HepG2 (cell line): ENCODE measurements around the gene VSIG10L2. TPM values are rescaled to one million over a fixed set of nuclear protein-coding genes. Genes with fewer than 3 reads are reported as not detected.
A peak's percentile ranks its signal among the peaks of the same experiment; 100 is the strongest.

Source experiments
- GTF2F1 ChIP-seq: fragments of 150-350 bp; IDR thresholded peaks from 2 replicates; pipeline ENCODE4 v1.6.1; 2014; ENCODE audit warnings: low read length
- MTA3 ChIP-seq: sonication (generic); formaldehyde crosslinking; IDR thresholded peaks from 2 replicates; pipeline ENCODE4 v1.4.0; 2020; ENCODE audit warnings: missing genetic modification reagents
- PAWR ChIP-seq: sonication (generic); formaldehyde crosslinking; IDR thresholded peaks from 2 replicates; pipeline ENCODE4 v1.4.0; 2020; ENCODE audit warnings: missing genetic modification reagents, mild to moderate bottlenecking, borderline replicate concordance
- RXRA ChIP-seq: sonication (generic); formaldehyde crosslinking; IDR thresholded peaks from 2 replicates; pipeline ENCODE4 v1.5.1; 2020; ENCODE audit warnings: missing genetic modification reagents
- ZFP1 ChIP-seq: IDR thresholded peaks from 2 replicates; pipeline ENCODE4 v1.6.1; 2016
- ZNF160 ChIP-seq: sonication (generic); formaldehyde crosslinking; IDR thresholded peaks from 2 replicates; pipeline ENCODE4 v1.8.0; 2022; ENCODE audit warnings: mild to moderate bottlenecking, inconsistent platforms, missing genetic modification reagents
- ZNF570 ChIP-seq: sonication (generic); formaldehyde crosslinking; IDR thresholded peaks from 2 replicates; pipeline ENCODE4 v1.4.0; 2020; ENCODE audit warnings: mild to moderate bottlenecking, missing genetic modification reagents, borderline replicate concordance
- ZNF572 ChIP-seq: sonication (generic); formaldehyde crosslinking; IDR thresholded peaks from 2 replicates; pipeline ENCODE4 v1.5.1; 2020; ENCODE audit warnings: mild to moderate bottlenecking, missing genetic modification reagents
- polyA plus RNA-seq, 8 experiments: library from polyadenylated mRNA; depleted of rRNA in 3 of 8; stranded (reverse) in 7 of 8; unstranded in 1 of 8; fragments of >200 nt; fragmentation: Illumina TruSeq in 4 of 8; extraction: Trizol in 4 of 8; gene quantifications; 2 replicates each; pipeline versions ENCODE4 v1.2.1 to v1.2.3, GENCODE V29; 2011 to 2016; ENCODE audit warnings: low read depth in 4 of 8, missing spikeins in 1 of 8, mixed read lengths in 1 of 8; ENCODE audit not compliant: insufficient read depth in 1 of 8
- total RNA-seq, 5 experiments: library from RNA; depleted of rRNA; stranded (reverse); fragments of >200 nt; fragmentation: Illumina TruSeq; extraction: Trizol; gene quantifications; 2 replicates each; pipeline ENCODE4 v1.2.3, GENCODE V29; 2016; ENCODE audit warnings: low read depth in 1 of 5
- TF ChIP-seq, protein P1 (sequence below): sonication (generic); formaldehyde crosslinking; IDR thresholded peaks from 2 replicates; pipeline ENCODE4 v1.5.0; 2020; ENCODE audit warnings: mild to moderate bottlenecking, missing genetic modification reagents
- TF ChIP-seq, protein P2 (sequence below): sonication (generic); formaldehyde crosslinking; IDR thresholded peaks from 2 replicates; pipeline ENCODE4 v1.5.1; 2020; ENCODE audit warnings: mild to moderate bottlenecking, missing genetic modification reagents, moderate library complexity
- TF ChIP-seq, protein P3 (sequence below): sonication (generic); formaldehyde crosslinking; IDR thresholded peaks from 2 replicates; pipeline ENCODE4 v1.9.0; 2022; ENCODE audit warnings: low read depth, missing genetic modification reagents

Gene VSIG10L2
- total and polyA plus RNA-seq, 2 of the 13 experiments (the other 11 are each of a cell fraction or from before 2014, with no cell fraction given): 0.21 TPM; not detected in 1

DNA sequence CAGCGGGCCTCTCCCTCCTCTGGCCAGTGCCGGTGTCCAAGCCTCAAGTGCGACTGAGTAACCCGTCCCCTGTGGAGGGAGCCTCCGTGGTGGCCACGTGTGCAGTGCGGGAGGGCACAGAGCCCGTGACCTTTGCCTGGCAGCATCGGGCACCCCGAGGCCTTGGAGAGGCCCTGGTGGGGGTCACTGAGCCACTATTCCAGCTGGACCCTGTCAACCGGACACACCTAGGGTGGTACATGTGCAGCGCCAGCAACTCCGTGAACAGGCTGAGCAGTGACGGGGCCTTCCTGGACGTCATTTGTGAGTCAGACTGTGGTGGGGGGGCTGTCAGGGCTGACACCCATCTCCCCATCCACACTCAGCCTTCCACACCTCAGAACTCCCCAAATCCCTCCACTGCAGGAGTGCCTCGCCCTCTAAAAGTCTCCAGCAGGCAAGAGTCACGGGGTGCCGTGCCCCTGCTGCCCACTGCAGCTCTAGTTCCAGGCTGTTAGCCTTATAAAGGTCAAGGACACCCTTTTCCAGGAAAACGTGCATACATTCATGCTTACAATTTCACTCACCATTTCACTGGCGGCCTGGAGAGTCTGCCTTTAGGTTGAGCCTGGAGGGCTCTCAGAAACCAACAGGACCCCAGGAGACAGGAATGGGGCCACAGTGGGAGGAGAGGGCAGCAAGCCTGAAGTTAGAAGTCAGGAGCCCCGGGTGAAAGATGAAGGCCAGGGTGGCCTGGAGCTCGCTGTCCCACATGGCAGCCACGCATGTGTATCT is 2.6 kb downstream of the VSIG10L2 start (continued):
- TF ChIP-seq, protein P1, sequence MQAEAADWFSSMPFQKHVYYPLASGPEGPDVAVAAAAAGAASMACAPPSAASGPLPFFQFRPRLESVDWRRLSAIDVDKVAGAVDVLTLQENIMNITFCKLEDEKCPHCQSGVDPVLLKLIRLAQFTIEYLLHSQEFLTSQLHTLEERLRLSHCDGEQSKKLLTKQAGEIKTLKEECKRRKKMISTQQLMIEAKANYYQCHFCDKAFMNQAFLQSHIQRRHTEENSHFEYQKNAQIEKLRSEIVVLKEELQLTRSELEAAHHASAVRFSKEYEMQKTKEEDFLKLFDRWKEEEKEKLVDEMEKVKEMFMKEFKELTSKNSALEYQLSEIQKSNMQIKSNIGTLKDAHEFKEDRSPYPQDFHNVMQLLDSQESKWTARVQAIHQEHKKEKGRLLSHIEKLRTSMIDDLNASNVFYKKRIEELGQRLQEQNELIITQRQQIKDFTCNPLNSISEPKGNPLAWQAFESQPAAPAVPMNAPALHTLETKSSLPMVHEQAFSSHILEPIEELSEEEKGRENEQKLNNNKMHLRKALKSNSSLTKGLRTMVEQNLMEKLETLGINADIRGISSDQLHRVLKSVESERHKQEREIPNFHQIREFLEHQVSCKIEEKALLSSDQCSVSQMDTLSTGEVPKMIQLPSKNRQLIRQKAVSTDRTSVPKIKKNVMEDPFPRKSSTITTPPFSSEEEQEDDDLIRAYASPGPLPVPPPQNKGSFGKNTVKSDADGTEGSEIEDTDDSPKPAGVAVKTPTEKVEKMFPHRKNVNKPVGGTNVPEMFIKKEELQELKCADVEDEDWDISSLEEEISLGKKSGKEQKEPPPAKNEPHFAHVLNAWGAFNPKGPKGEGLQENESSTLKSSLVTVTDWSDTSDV (CRISPR knock-in tag): no peak
- no peak for TF ChIP-seq MTA3
- no peak for TF ChIP-seq ZNF160 (CRISPR knock-in tag)
- TF ChIP-seq RXRA (CRISPR knock-in tag): 0 out of 2 replicates have a peak, but pooled peaks have one; percentile 39
- TF ChIP-seq ZNF570 (CRISPR knock-in tag): no peak
- TF ChIP-seq ZNF572: no peak
- TF ChIP-seq, protein P2, sequence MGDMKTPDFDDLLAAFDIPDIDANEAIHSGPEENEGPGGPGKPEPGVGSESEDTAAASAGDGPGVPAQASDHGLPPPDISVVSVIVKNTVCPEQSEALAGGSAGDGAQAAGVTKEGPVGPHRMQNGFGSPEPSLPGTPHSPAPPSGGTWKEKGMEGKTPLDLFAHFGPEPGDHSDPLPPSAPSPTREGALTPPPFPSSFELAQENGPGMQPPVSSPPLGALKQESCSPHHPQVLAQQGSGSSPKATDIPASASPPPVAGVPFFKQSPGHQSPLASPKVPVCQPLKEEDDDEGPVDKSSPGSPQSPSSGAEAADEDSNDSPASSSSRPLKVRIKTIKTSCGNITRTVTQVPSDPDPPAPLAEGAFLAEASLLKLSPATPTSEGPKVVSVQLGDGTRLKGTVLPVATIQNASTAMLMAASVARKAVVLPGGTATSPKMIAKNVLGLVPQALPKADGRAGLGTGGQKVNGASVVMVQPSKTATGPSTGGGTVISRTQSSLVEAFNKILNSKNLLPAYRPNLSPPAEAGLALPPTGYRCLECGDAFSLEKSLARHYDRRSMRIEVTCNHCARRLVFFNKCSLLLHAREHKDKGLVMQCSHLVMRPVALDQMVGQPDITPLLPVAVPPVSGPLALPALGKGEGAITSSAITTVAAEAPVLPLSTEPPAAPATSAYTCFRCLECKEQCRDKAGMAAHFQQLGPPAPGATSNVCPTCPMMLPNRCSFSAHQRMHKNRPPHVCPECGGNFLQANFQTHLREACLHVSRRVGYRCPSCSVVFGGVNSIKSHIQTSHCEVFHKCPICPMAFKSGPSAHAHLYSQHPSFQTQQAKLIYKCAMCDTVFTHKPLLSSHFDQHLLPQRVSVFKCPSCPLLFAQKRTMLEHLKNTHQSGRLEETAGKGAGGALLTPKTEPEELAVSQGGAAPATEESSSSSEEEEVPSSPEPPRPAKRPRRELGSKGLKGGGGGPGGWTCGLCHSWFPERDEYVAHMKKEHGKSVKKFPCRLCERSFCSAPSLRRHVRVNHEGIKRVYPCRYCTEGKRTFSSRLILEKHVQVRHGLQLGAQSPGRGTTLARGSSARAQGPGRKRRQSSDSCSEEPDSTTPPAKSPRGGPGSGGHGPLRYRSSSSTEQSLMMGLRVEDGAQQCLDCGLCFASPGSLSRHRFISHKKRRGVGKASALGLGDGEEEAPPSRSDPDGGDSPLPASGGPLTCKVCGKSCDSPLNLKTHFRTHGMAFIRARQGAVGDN: peak; percentile 66
- TF ChIP-seq GTF2F1: no peak
- no peak for TF ChIP-seq ZFP1 (CRISPR knock-in tag)
- TF ChIP-seq PAWR (CRISPR knock-in tag): no peak
- TF ChIP-seq, protein P3, sequence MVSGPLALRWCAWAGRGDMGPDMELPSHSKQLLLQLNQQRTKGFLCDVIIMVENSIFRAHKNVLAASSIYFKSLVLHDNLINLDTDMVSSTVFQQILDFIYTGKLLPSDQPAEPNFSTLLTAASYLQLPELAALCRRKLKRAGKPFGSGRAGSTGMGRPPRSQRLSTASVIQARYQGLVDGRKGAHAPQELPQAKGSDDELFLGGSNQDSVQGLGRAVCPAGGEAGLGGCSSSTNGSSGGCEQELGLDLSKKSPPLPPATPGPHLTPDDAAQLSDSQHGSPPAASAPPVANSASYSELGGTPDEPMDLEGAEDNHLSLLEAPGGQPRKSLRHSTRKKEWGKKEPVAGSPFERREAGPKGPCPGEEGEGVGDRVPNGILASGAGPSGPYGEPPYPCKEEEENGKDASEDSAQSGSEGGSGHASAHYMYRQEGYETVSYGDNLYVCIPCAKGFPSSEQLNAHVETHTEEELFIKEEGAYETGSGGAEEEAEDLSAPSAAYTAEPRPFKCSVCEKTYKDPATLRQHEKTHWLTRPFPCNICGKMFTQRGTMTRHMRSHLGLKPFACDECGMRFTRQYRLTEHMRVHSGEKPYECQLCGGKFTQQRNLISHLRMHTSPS (CRISPR knock-in tag): peak; percentile 18; the same call in 1 of the 2 replicates
